OCI-LY7 (cell line): ENCODE measurements around the gene SPACA9. TPM values are rescaled to one million over a fixed set of nuclear protein-coding genes. Genes with fewer than 3 reads are reported as not detected.

Experiments
- BruUV-seq: library from RNA; stranded (reverse); fragments of 400-500 nt; replicated peaks from 2 replicates; lab custom pipeline; 2021; lab: Mats Ljungman, UMichigan
- CTCF ChIA-PET: fragments of 300-600 bp; sonication (Branson Sonifier 250); formaldehyde crosslinking; loops from one replicate; lab custom pipeline; 2022; ENCODE audit warnings: antibody characterized with exemption; ENCODE audit not compliant: unreplicated experiment; lab: Charles Lee
- POLR2A ChIA-PET: fragments of 300-600 bp; sonication (Branson Sonifier 250); formaldehyde crosslinking; loops from one replicate; lab custom pipeline; 2022; ENCODE audit warnings: antibody characterized with exemption; lab: Charles Lee
- DNase-seq: peaks from one replicate; pipeline ENCODE4 v3.0.0-alpha.2; 2015; ENCODE audit warnings: low spot score
- H2AFZ ChIP-seq: fragments of 200-600 bp; sonication (generic), shearing (Covaris generic); 2 replicates; pipeline ENCODE4 v1.6.1; 2014; ENCODE audit warnings: mild to moderate bottlenecking, antibody characterized with exemption, low read length, moderate library complexity
- H3K27ac ChIP-seq: fragments of 200-600 bp; sonication (generic); 2 replicates; pipeline ENCODE4 v1.5.1; 2014; ENCODE audit warnings: mixed run types, low read depth, mild to moderate bottlenecking, moderate library complexity, low read length, inconsistent platforms; ENCODE audit not compliant: poor library complexity, severe bottlenecking
- H3K36me3 ChIP-seq: fragments of 200-600 bp; sonication (generic); 2 replicates; pipeline ENCODE4 v1.6.1; 2014; ENCODE audit warnings: mild to moderate bottlenecking, antibody characterized with exemption, low read length, moderate library complexity, mixed read lengths; ENCODE audit not compliant: insufficient read depth
- H3K4me1 ChIP-seq: fragments of 200-600 bp; sonication (generic); 2 replicates; pipeline ENCODE4 v1.5.1; 2014; ENCODE audit warnings: mild to moderate bottlenecking, low read length; ENCODE audit not compliant: insufficient read depth, poor library complexity, severe bottlenecking
- H3K4me2 ChIP-seq: fragments of 200-600 bp; sonication (generic); 2 replicates; pipeline ENCODE4 v1.6.1; 2014; ENCODE audit warnings: mild to moderate bottlenecking, low read length
- H3K4me3 ChIP-seq: fragments of 200-600 bp; sonication (generic); 2 replicates; pipeline ENCODE4 v1.5.1; 2014; ENCODE audit warnings: mild to moderate bottlenecking, low read depth, low read length; ENCODE audit not compliant: poor library complexity, severe bottlenecking
- H3K79me2 ChIP-seq: fragments of 200-600 bp; sonication (generic); 2 replicates; pipeline ENCODE4 v1.6.1; 2016; ENCODE audit warnings: low read depth, mild to moderate bottlenecking, low read length, moderate library complexity, mixed read lengths; ENCODE audit not compliant: insufficient read depth
- H3K9me2 ChIP-seq: fragments of 200-600 bp; sonication (generic); 2 replicates; pipeline ENCODE4 v1.6.1; 2016; ENCODE audit warnings: mild to moderate bottlenecking, low read length, mixed read lengths; ENCODE audit not compliant: insufficient read depth
- H3K9me3 ChIP-seq: fragments of 200-600 bp; sonication (generic); 2 replicates; pipeline ENCODE4 v1.6.1; 2014; ENCODE audit warnings: mild to moderate bottlenecking, mixed run types, low read length, mixed read lengths
- H4K20me1 ChIP-seq: fragments of 200-600 bp; sonication (generic); 2 replicates; pipeline ENCODE4 v1.6.1; 2014; ENCODE audit warnings: mild to moderate bottlenecking, antibody characterized with exemption, low read length, moderate library complexity, mixed read lengths; ENCODE audit not compliant: insufficient read depth
- CTCF ChIP-seq: fragments of 200-600 bp; sonication (generic); conservative IDR thresholded peaks from 2 replicates; pipeline ENCODE4 v1.5.1; 2014; ENCODE audit warnings: mild to moderate bottlenecking, antibody characterized with exemption, low read length, moderate library complexity, mixed read lengths
- EZH2phosphoT487 ChIP-seq: fragments of 200-600 bp; sonication (generic); IDR thresholded peaks from 2 replicates; pipeline ENCODE4 v1.6.1; 2018; ENCODE audit warnings: low read depth, borderline replicate concordance, mild to moderate bottlenecking, mixed run types, antibody characterized with exemption, low read length, moderate library complexity, mixed read lengths
- intact Hi-C: fragments of 100-400 bp; cut with micrococcal nuclease; formaldehyde crosslinking; loops from one replicate; pipeline ENCODE4 v1.10.0; 2022; ENCODE audit not compliant: unreplicated experiment
- total RNA-seq, 2 experiments: library from RNA; depleted of rRNA in 1 of 2; stranded (reverse); fragments of >200 nt in 1 of 2; shearing (Covaris generic) in 1 of 2; gene quantifications; 2 replicates each; pipeline ENCODE4 v1.2.3, GENCODE V29; 2014 to 2022

SPACA9 gene
- total RNA-seq, 2 experiments from 2014 or later = 1.1 to 5.7 TPM

GRCh38 chr9:132919614-132920268 is 41.0 kb downstream of the SPACA9 start:
- TF ChIP-seq CTCF (no peak), EZH2phosphoT487 (no peak)
- intact Hi-C loops = no loop called here
- Histone ChIP-seq H3K9me3 (no peaks in the 10 kb centered on the region), H3K27ac (no peak overlapping the region), H3K79me2 (no peaks in the 10 kb centered on the region), H3K4me3 (no peak overlapping the region), H3K4me2 (no peak overlapping the region), H3K36me3 (peaks cover 85% of the 10 kb centered on the region), H3K9me2 (no peaks in the 10 kb centered on the region), H2AFZ (no peak overlapping the region), H4K20me1 (no peaks in the 10 kb centered on the region), H3K4me1 (no peaks in the 10 kb centered on the region)
- CTCF ChIA-PET = no interaction called here
- POLR2A ChIA-PET = no interaction called here
- no TSS peak for BruUV-seq
- DNase-seq = no peak

GRCh38 chr9:132923346-132923902 is 44.7 kb downstream of the SPACA9 start:
- no peak for TF ChIP-seq EZH2phosphoT487
- TF ChIP-seq CTCF = no peak
- Histone ChIP-seq H3K27ac (no peak overlapping the region), H3K36me3 (peaks cover 91% of the 10 kb centered on the region), H4K20me1 (no peaks in the 10 kb centered on the region), H3K79me2 (no peaks in the 10 kb centered on the region), H3K9me2 (no peaks in the 10 kb centered on the region), H3K4me2 (no peak overlapping the region), H3K9me3 (no peaks in the 10 kb centered on the region), H3K4me1 (no peaks in the 10 kb centered on the region), H2AFZ (no peak overlapping the region), H3K4me3 (no peak overlapping the region)
- intact Hi-C loops = no loop called here
- no peak for DNase-seq
- ChIA-PET CTCF (no interaction called here), POLR2A (interaction anchor here (0.7 kb wide), 1 partner anchor 1437 kb away, joined by 3 read pairs; no protein-coding TSS in a partner anchor)
- no TSS peak for BruUV-seq

GRCh38 chr9:132927704-132928103 is 49.0 kb downstream of the SPACA9 start:
- BruUV-seq = no TSS peak
- CTCF ChIA-PET = no interaction called here

More at GRCh38 chr9:132927704-132928103, 49.0 kb downstream of the SPACA9 start:
- no peak for DNase-seq
- Histone ChIP-seq H4K20me1 (no peaks in the 10 kb centered on the region), H3K4me2 (no peak overlapping the region), H3K4me1 (no peaks in the 10 kb centered on the region), H2AFZ (no peak overlapping the region), H3K9me2 (no peaks in the 10 kb centered on the region), H3K4me3 (no peak overlapping the region), H3K36me3 (peaks cover 77% of the 10 kb centered on the region), H3K9me3 (no peaks in the 10 kb centered on the region), H3K79me2 (no peaks in the 10 kb centered on the region), H3K27ac (no peak overlapping the region)
- TF ChIP-seq EZH2phosphoT487 (no peak), CTCF (no peak)
- intact Hi-C loops = no loop called here
- POLR2A ChIA-PET = interaction anchor here (0.7 kb wide), 1 partner anchor 26 kb away, joined by 3 read pairs; no protein-coding TSS in a partner anchor
